ENCODE results near the gene CFAP77. TPM values are rescaled to one million over a fixed set of nuclear protein-coding genes. Genes with fewer than 3 reads are reported as not detected.

Gene CFAP77
- total and polyA plus RNA-seq, 9 of the 15 experiments (the other 6 are each of a cell fraction or from before 2014, with no cell fraction given), result not detected

DNA sequence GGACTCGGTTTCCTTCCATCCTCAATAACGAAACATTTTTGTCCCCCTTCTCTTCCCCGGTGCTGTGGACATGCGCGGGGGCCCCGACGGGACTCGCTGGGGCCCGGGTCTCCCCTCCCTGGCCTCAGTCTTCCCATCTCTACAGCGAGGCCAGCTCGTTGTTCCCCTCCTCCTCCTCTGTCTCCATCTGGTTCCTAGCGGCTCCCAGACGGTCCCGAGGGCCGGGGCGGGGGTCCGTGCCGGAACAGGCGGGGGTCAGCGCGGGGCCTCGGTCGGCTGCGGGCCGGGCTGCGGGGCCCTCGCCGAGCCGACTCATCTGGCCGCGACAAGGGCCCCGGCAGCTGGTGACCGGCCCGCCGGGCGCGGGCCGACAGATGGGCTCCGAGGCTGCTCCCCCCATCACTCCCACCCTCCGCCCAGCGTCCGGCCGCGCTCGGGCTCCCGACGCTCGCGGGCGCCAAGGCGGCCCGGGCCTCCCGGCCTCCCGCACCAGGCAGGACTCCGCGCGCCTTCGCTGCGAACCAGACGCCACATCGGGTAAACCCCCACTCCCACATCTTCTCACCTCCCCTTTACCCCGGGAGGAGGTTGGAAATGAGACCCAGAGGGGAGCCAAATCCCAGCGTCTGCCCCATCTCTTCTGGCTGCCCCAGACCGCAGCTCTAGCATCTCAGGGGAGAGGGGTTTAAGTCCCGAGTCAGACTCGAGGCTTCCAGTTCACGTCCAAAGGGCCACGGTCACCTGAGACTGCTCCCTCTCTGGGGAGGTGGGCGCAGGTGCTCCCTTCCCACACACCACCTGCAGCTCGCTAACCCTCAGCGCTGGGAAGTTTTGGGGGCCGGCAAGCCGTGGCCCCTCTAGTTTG, 180.5 kb downstream of the CFAP77 start:
- TF ChIP-seq ZNF408 (CRISPR knock-in tag; IDR thresholded peaks at IDR 0.05; ENCODE audit: low read depth) (no peak), ZFX (CRISPR knock-in tag; IDR thresholded peaks at IDR 0.05) (no peak), BRD9 (IDR thresholded peaks at IDR 0.05; ENCODE audit: low read depth, partially characterized antibody) (no peak), NCOR1 (IDR thresholded peaks at IDR 0.05) (no peak), SNRNP70 (optimal IDR thresholded peaks at IDR 0.05; ENCODE audit: low read depth, low read length) (no peak), PHF21A (IDR thresholded peaks at IDR 0.05; ENCODE audit: borderline replicate concordance, low read depth) (no peak), ZNF764 (CRISPR knock-in tag; IDR thresholded peaks at IDR 0.05; ENCODE audit: low read depth) (no peak), POLR2G (IDR thresholded peaks at IDR 0.05; ENCODE audit: low read depth, low read length) (peak; percentile 10; the same call in 1 of the 2 replicates)
- intact Hi-C loops (cut with micrococcal nuclease) (no loop called here), in situ Hi-C loops (cut with MboI) (no loop called here)
- FAIRE-seq, result no peak
- no TSS peak for BruUV-seq (replicated peaks)
- POLR2A ChIA-PET, result no interaction called here
- 0 out of 2 replicates have a peak, but pooled peaks cover 3% of the 10 kb centered on the region for H4K20me1 ChIP-seq (replicated peaks; ENCODE audit: control insufficient read depth, insufficient read depth, low read length)
- H3K36me3 ChIP-seq (ENCODE audit: control insufficient read depth, insufficient read depth, low read length), result peaks cover 19% of the 10 kb centered on the region; the same call in 1 of the 3 replicates
- CTCF ChIA-PET (ENCODE audit: low intra/inter-chr PET ratio), result no interaction called here
- H3K4me2 ChIP-seq (ENCODE audit: insufficient read depth, low read length), result no peak overlapping the region
- peaks cover 0 to 5% of the 10 kb centered on the region in 2 experiments; a peak in 2 of 5 replicates for H3K4me1 ChIP-seq (replicated peaks in 1 of 2; ENCODE audit: control insufficient read depth in 2 of 2, insufficient read depth in 2 of 2, low read length in 2 of 2)
- peaks cover 5 to 19% of the 10 kb centered on the region in 2 experiments; a peak in 3 of 5 replicates for H3K27me3 ChIP-seq (ENCODE audit: control insufficient read depth in 2 of 2, insufficient read depth in 2 of 2, low read length in 2 of 2)
- no peaks in the 10 kb centered on the region for H3K9me1 ChIP-seq (ENCODE audit: control insufficient read depth, insufficient read depth, low read length)
- no peaks in the 10 kb centered on the region for H3K9me3 ChIP-seq (replicated peaks; ENCODE audit: control insufficient read depth, insufficient read depth, low read depth, low read length)
- H3K27ac ChIP-seq (ENCODE audit: extremely low read depth, low read depth, low read length), result no peak overlapping the region
- H3K4me3 ChIP-seq, result no peak overlapping the region
- WGBS (ENCODE audit: insufficient coverage, low coverage, missing lambda C conversion rate), result 78% methylated on average over 23 of the region's 73 CpGs
- no peak for ATAC-seq
- no peak for DNase-seq (ENCODE audit: extremely low read depth in 1 of 4, low spot score in 3 of 4)
- H3K79me2 ChIP-seq (ENCODE audit: control insufficient read depth, insufficient read depth, low read length), result no peaks in the 10 kb centered on the region
- no peak overlapping the region for H2AFZ ChIP-seq (ENCODE audit: low read depth, low read length)
- no peak overlapping the region for H3K9ac ChIP-seq (ENCODE audit: insufficient read depth in 1 of 2, low read depth in 2 of 2, low read length in 2 of 2)

Measured in K562 (cell line).